IMR-90 (cell line): Measurements from ENCODE around the gene MORC2.

Experiments used
- BHLHE40 ChIP-seq: fragments of 150-350 bp; IDR thresholded peaks from 2 replicates; pipeline ENCODE4 v1.6.1; 2016; ENCODE audit warnings: mild to moderate bottlenecking, low read depth, low read length
- CTCF ChIP-seq: conservative IDR thresholded peaks from 2 replicates; pipeline ENCODE4 v1.5.1; 2012; ENCODE audit warnings: mild to moderate bottlenecking, low read depth, low read length, improper control_type of control experiment
- FOS ChIP-seq: fragments of 150-350 bp; IDR thresholded peaks from 2 replicates; pipeline ENCODE4 v1.6.1; 2016; ENCODE audit warnings: low read depth, low read length
- MAZ ChIP-seq: IDR thresholded peaks from 2 replicates; pipeline ENCODE4 v1.6.1; 2012; ENCODE audit warnings: low read depth, mild to moderate bottlenecking, low read length, improper control_type of control experiment, moderate library complexity, borderline replicate concordance
- MXI1 ChIP-seq: IDR thresholded peaks from 2 replicates; pipeline ENCODE4 v1.6.1; 2012; ENCODE audit warnings: low read depth, mild to moderate bottlenecking, low read length, moderate library complexity, borderline replicate concordance
- POLR2A ChIP-seq: IDR thresholded peaks from 2 replicates; pipeline ENCODE4 v1.6.1; 2012; ENCODE audit warnings: mild to moderate bottlenecking, low read depth, low read length
- RFX5 ChIP-seq: IDR thresholded peaks from 2 replicates; pipeline ENCODE4 v1.8.0; 2012; ENCODE audit warnings: low read depth, mild to moderate bottlenecking, low read length, moderate library complexity
- SMC3 ChIP-seq: fragments of 150-350 bp; IDR thresholded peaks from 2 replicates; pipeline ENCODE4 v1.6.1; 2016; ENCODE audit warnings: low read depth, mild to moderate bottlenecking, antibody characterized with exemption, low read length, moderate library complexity

DNA sequence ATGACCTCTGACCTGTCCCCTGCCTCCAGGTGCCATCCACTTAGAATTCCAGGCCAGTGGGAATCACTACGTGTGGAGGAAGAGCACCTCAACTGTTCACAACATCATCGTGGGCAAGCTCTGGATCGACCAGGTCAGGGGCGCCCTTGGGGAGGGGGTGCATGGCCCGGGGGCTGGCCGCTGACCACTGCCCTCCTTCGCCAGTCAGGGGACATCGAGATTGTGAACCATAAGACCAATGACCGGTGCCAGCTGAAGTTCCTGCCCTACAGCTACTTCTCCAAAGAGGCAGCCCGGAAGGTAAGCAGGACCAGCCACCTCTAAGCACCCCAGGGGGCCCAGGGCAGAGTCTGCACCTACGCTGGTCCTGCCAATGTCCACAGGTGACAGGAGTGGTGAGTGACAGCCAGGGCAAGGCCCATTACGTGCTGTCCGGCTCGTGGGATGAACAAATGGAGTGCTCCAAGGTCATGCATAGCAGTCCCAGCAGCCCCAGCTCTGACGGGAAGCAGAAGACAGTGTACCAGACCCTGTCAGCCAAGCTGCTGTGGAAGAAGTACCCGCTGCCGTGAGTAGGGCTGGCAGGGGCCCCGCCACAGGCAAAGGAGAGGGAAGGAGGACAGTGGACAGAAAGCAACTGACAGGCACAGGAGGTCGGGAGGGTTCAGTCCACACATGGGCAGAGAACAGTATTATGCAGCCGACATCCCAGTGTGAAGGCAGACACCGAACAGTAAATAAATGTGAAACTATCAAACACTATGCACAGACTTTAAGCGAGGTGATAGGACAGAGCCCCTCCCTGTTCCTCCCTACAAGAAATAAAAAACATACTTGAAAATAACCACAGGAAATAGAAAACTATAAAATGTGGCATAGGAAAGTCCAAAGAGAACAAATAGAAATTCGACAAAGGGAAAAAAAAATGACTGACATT lies 74.9 kb downstream of the MORC2 start:
- no peak for TF ChIP-seq POLR2A
- no peak for TF ChIP-seq BHLHE40
- no peak for TF ChIP-seq SMC3
- TF ChIP-seq MAZ: no peak
- no peak for TF ChIP-seq CTCF
- TF ChIP-seq FOS: no peak
- TF ChIP-seq RFX5: no peak
- TF ChIP-seq MXI1: no peak
